Measurements from ENCODE around the gene DRICH1. TPM values are rescaled to one million over a fixed set of nuclear protein-coding genes. Genes with fewer than 3 reads are reported as not detected.
"Not testable (repeated sequence)": the region's sequence is repeated elsewhere in the genome, so short reads cannot be mapped to it uniquely, and the experiment has no call there.

The DRICH1 gene
- total RNA-seq, 4 donors from 2014 or later = 1.3 TPM; not detected in 3

GRCh38 chr22:23638611-23639010 lies 6.5 kb upstream of the DRICH1 start:
- no peaks in the 10 kb centered on the region for H3K36me3 ChIP-seq
- no peaks in the 10 kb centered on the region for H3K9me3 ChIP-seq
- H3K4me1 ChIP-seq = no peaks in the 10 kb centered on the region
- no peak for TF ChIP-seq POLR2AphosphoS5 (IDR thresholded peaks at IDR 0.05)
- TF ChIP-seq POLR2A (IDR thresholded peaks at IDR 0.05) = no peak
- TF ChIP-seq, protein P1, sequence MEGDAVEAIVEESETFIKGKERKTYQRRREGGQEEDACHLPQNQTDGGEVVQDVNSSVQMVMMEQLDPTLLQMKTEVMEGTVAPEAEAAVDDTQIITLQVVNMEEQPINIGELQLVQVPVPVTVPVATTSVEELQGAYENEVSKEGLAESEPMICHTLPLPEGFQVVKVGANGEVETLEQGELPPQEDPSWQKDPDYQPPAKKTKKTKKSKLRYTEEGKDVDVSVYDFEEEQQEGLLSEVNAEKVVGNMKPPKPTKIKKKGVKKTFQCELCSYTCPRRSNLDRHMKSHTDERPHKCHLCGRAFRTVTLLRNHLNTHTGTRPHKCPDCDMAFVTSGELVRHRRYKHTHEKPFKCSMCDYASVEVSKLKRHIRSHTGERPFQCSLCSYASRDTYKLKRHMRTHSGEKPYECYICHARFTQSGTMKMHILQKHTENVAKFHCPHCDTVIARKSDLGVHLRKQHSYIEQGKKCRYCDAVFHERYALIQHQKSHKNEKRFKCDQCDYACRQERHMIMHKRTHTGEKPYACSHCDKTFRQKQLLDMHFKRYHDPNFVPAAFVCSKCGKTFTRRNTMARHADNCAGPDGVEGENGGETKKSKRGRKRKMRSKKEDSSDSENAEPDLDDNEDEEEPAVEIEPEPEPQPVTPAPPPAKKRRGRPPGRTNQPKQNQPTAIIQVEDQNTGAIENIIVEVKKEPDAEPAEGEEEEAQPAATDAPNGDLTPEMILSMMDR (IDR thresholded peaks at IDR 0.05) = no peak
- no peak for TF ChIP-seq EP300 (IDR thresholded peaks at IDR 0.05)
- no peaks in the 10 kb centered on the region for H3K27me3 ChIP-seq
- 86% methylated on average over 8 of the region's 12 CpGs for WGBS
- DNase-seq (ENCODE audit: low spot score in 2 of 2) = no peak
- no peak overlapping the region for H3K27ac ChIP-seq
- H3K4me3 ChIP-seq = no peak overlapping the region

GRCh38 chr22:23635291-23635690 lies 3.2 kb upstream of the DRICH1 start:
- H3K4me1 ChIP-seq; H3K27me3 ChIP-seq; H3K9me3 ChIP-seq; DNase-seq (ENCODE audit: low spot score in 2 of 2); H3K27ac ChIP-seq; H3K4me3 ChIP-seq; H3K36me3 ChIP-seq: not testable (repeated sequence)
- 94% methylated on average over 8 of the region's 8 CpGs for WGBS

GRCh38 chr22:23628056-23628743 lies 3.9 kb downstream of the DRICH1 start:
- not testable (repeated sequence) for H3K27ac ChIP-seq; H3K36me3 ChIP-seq; H3K9me3 ChIP-seq; H3K4me3 ChIP-seq; H3K27me3 ChIP-seq; DNase-seq (ENCODE audit: low spot score in 2 of 2); H3K4me1 ChIP-seq
- WGBS = 80% methylated on average over 2 of the region's 6 CpGs

GRCh38 chr22:23627401-23628055 lies 4.6 kb downstream of the DRICH1 start:
- H3K4me1 ChIP-seq; H3K4me3 ChIP-seq; DNase-seq (ENCODE audit: low spot score in 2 of 2); H3K9me3 ChIP-seq; H3K27ac ChIP-seq; H3K27me3 ChIP-seq; H3K36me3 ChIP-seq: not testable (repeated sequence)
- WGBS = 31% methylated on average over 2 of the region's 3 CpGs

GRCh38 chr22:23626286-23626975 lies 5.7 kb downstream of the DRICH1 start:
- H3K4me3 ChIP-seq = no peak overlapping the region
- no peak for DNase-seq (ENCODE audit: low spot score in 2 of 2)
- no peaks in the 10 kb centered on the region for H3K9me3 ChIP-seq
- no peaks in the 10 kb centered on the region for H3K4me1 ChIP-seq
- H3K36me3 ChIP-seq = no peaks in the 10 kb centered on the region
- H3K27ac ChIP-seq = no peak overlapping the region
- H3K27me3 ChIP-seq = no peaks in the 10 kb centered on the region
- no peak for TF ChIP-seq POLR2AphosphoS5 (IDR thresholded peaks at IDR 0.05)
- no peak for TF ChIP-seq EP300 (IDR thresholded peaks at IDR 0.05)
- TF ChIP-seq, protein P1 (IDR thresholded peaks at IDR 0.05) = no peak
- no peak for TF ChIP-seq POLR2A (IDR thresholded peaks at IDR 0.05)
- WGBS = 97% methylated on average over 2 of the region's 2 CpGs

DNA sequence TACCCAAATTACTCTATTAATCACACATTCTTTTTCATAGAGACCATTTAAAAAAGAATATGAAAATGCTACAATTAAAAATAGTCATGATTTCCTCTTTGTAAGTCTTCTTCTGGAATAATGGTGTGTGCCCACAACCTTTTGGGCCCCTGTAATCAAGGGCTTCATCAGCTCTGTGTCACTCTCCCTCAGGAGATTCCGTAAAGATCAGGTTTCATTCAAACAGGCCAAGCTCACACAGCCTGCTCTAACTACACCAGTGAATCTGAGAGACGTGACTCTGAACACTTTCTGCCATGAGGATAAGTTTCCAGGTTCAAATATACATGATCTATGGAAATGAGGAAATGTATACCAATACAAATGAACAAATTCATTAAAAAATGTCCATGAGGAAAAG lies 9.5 kb downstream of the DRICH1 start:
- no peak for DNase-seq (ENCODE audit: low spot score in 2 of 2)
- Histone ChIP-seq H3K4me1 (no peaks in the 10 kb centered on the region), H3K27ac (no peak overlapping the region), H3K4me3 (no peak overlapping the region), H3K9me3 (no peaks in the 10 kb centered on the region), H3K27me3 (no peaks in the 10 kb centered on the region), H3K36me3 (no peaks in the 10 kb centered on the region)
- TF ChIP-seq EP300 (IDR thresholded peaks at IDR 0.05) (no peak), POLR2AphosphoS5 (IDR thresholded peaks at IDR 0.05) (no peak), POLR2A (IDR thresholded peaks at IDR 0.05) (no peak)
- TF ChIP-seq, protein P1 (IDR thresholded peaks at IDR 0.05) = no peak
- 77% methylated on average over 2 of the region's 2 CpGs for WGBS

DNA sequence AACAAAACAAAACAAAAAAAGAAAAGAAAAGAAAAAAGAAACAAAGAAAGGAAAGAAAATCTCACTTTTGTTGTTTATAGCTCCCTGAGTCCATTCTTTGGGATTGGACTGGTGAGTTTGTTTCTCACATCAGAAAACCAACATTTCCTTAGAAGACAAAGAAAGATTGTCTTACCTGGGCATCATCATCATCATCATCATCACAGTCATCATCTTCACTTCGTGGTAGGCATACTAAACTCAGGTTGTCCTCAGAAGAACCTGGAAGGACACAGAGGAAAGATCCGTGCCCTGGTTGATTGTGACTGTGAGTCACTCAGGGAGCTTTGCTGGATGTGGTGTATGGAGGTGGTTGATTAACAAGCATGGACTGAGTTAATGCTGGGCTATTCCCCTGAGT lies 10.2 kb downstream of the DRICH1 start:
- WGBS = 83% methylated on average over 2 of the region's 2 CpGs
- not testable (repeated sequence) for H3K4me1 ChIP-seq; H3K27ac ChIP-seq; H3K4me3 ChIP-seq; H3K36me3 ChIP-seq; H3K27me3 ChIP-seq; H3K9me3 ChIP-seq; DNase-seq (ENCODE audit: low spot score in 2 of 2)
